M059J (cell line): ENCODE data around the gene ARHGAP40. TPM values are rescaled to one million over a fixed set of nuclear protein-coding genes. Genes with fewer than 3 reads are reported as not detected.
A peak's percentile ranks its signal among the peaks of the same experiment; 100 is the strongest.

Experiments used
- DNase-seq: peaks from one replicate; pipeline ENCODE4 v3.0.0-alpha.2; 2012; ENCODE audit warnings: low read depth
- total RNA-seq: library from RNA; depleted of rRNA; stranded (reverse); fragments of >200 nt; shearing (Covaris generic); gene quantifications from 2 replicates; pipeline ENCODE4 v1.2.3, GENCODE V29; 2014

ARHGAP40 gene
- total RNA-seq, 1 experiment from 2014 or later = 0.64 TPM

DNA sequence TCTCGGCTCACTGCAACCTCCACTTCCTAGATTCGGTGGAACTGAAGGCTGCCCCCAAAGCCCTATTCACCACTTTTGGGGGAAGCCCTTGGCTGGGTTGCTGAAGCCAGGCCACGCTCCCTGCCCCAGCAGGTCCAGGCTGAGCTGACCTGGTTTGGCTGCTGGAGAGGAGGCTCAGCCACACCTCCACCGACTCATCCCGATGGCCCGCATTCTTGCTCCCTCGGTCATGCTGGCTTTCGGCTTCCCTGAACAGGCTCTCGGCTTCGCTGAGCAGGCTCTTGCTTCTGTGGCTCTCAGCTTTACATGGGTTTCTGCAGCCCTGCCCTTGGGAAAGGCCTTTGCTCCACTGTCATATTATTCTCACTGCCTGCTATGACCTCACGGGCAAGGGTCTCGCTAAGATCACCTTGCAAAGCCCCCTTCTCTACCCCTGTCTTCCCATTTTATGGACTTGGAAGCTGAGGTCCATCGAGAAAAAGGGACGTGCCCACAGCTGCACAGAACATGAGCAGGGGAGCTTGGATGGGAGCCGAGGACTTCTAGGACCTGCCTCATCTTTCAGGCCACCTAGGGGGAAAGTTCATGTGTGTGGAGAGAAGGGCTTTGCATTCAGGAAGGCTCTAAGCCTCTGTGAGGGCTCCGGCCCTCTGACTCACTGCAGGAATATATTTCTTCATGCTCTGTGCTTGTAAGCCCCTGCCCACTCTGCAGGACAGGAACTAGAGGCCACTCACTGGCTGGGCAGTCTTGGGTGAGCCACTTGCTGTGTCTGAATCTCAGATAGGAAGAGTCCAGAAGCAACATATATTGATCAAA, 15.6 kb downstream of the ARHGAP40 start:
- DNase-seq = peak; percentile 86

DNA sequence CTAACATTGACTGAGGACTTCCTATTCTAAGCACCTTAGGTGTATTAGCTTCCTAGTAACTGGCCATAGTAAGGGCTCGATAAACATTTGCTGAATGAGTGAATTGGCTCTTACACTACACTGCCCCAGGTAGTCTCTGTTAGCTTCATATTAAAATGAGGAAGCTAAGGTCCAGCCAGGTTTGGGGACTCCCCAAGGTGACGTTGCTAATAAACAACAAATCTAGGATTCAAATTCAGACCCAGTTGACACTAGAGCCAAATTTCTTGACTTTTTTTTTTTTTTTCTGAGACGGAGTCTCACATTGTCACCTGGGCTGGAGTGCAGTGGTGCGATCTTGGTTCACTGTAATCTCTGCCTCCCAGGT, 16.2 kb downstream of the ARHGAP40 start:
- DNase-seq = no peak

DNA sequence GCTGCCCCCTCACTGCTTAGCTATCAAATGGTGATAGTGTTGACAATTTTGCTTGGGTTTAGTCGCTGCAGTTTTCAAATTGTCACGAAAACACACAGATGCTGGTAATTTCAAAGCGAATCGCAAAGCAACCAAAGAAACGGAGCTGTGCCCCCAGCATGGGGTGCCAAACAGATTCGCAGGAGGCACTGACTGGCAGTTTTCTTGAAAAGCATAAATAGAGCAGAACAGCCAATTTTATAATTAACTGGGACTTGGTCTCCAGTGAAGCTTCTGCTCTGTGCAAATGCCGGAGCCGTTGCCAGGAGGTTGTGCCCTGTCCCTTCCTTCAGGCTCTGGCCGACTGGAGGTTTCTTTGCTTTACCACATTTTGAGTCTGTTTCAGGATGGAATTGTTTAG, 18.8 kb downstream of the ARHGAP40 start:
- no peak for DNase-seq

DNA sequence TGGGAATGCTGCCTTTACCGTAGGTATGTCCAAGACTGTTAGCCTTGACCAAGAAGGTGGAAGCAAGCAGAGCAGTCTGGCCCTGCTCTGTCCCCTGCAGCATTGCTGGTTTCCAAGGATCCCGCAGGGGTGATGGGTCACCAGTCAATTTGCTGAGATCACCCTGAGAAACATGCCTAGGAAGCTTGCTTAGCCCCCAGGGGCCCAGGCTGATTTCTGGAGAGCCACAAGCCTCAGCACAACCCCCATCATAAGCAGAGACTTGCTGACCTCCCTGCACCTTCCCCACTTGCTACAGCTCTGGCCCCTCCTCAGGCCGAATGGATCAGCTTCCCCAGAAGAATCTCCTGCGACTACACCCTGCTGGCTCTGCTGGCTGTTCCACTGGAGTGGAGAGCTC, 21.5 kb downstream of the ARHGAP40 start:
- DNase-seq = peak; percentile 90

DNA sequence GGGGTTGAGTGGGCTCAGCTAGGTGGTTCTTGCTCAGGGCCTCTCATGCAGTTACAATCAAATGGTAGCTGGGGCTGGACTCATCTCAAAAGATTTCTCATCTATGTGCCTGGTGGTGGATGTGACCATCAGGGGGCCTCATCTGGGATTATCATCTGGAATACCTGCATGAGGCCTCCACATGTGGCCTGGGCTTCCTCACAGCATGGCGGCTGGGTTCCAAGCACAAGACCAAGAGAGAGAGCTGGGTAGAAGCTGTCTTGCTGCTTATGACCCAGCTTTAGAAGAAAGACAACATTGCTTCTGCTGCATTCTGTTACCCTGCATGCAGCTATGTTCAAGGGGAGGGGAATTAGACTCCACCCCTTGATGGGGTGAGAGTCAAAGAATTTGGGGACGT, 22.5 kb downstream of the ARHGAP40 start:
- no peak for DNase-seq

DNA sequence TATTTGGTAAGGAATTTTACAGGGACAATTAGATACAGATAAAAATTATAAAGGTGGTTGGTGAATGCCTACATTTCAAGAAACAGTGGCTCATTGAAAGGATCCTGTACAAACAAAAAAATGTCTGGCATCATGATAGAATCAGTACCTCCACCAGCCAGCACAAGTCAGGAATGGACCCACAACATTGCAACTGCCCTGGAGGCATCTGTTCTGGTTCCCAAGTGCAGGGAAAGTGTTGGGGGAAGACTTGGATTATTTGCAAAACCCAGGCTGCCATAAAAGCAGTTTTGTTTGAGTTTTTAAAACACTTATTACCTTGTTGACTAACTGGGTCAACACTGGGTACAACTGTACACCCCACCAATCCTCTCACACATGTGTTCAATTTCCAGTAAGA, 24.3 kb downstream of the ARHGAP40 start:
- DNase-seq = no peak

DNA sequence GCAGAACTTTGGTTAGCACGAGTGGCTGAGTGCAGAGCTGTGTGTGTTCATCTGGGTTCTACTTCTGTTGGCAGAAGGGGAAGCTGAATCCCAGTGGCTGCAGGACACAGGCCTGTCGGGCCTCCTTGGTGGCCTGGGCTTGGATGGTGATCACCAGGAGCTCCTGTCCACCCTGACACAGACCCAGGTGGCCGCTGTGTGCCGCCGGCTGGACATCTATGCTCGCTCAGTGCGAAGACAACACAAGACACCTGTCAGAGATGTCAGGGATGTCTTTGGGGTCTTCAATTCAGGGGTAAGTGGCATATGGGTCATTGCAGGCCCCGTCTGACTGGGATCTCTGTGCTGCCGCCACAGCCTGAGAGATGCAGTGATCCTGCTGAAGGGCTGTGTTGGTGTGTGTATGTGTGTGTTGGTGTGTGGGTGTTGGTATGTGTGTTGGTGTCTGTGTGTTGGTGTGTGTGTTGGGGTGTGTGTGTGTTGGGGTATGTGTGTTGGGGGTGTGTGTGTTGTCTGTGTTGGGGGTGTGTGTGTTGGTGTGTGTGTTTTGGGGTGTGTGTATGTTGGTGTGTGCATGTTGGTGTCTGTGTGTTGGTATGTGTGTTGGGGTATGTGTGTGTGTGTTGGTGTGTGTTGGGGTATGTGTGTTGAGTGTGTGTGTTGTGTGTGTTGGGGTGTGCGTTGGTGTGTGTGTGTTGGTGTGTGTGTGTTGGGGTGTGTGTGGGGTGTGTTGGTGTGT, 25.5 kb downstream of the ARHGAP40 start:
- no peak for DNase-seq

DNA sequence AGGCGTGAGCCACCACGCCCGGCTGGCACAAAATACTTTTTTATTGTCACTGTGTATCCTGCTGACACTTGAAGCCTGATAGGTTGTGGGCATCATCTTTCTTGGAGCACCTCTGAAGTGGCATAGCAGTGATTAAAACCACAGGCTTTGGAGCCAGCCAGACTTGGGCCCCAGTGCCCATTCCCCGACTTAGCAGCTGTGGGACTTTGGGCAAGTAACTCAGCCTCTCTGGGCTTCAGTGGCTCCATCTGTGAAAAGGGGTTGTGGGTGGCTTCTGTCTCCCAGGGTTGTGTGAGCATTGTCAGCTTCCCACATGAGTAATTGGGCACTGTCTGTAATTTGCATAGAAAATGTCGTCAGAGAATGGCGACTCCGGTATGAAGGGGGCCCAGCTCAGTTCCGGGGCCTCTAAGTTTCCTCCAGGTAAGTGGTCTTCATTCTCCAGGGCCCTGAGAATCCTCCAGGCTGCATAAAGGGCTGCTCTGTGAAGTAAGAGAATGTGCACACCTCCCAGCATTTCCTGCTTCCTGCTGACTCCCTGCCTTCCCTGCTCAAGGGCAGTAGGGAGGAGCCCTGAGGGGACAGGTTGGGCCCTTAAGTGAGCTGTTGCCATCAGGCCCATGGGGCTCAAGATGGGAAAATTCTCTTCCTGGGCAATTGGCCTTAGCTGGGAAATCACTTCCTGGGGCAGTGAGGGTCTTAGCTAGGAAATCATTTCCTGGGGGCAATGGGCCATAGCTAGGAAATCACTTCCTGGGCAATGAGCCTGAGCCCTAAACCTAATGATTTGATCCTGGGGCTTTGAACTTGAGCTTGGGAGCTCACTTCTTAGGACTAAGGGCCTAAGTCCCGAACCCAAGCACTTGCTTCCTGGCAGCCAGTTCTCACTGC, 27.2 kb downstream of the ARHGAP40 start:
- DNase-seq = peak; percentile 50

DNA sequence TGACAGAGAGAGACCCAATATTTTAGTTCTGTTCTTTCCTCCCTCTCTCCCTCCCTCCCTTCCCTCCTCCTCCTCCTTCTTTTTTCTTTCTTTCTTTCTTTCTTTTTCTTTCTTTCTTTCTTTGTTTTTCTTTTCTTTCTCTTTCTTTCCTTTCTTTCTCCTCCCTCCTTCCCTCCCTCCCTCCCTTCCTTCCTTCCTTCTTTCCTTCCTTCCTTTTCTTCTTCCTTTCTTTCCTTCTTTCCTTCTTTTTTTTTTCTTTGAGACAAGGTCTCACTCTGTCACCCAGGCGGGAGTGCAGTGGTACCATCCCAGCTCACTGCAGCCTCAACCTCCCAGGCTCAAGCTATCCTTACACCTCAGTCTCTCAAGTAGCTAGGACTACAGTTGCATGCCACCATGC, 28.4 kb downstream of the ARHGAP40 start:
- DNase-seq = no peak

DNA sequence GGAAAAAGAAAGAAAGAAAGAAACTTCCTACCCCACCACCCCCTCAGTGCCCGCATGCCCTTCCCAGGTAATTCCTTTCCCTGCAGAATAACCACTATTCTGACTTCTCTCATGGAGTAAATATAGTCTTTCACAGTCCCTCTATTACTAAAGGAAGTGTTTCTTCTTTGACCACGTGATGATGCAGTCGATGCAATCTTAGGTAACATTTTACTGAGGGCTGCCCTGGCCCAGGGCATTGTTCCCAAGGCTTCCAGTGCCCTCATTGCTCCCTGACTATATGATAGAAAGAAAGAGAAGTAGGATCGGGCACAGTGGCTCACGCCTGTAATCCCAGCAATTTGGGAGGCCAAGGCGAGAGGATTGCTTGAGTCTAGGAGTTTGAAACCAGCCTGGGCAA, 29.1 kb downstream of the ARHGAP40 start:
- no peak for DNase-seq

DNA sequence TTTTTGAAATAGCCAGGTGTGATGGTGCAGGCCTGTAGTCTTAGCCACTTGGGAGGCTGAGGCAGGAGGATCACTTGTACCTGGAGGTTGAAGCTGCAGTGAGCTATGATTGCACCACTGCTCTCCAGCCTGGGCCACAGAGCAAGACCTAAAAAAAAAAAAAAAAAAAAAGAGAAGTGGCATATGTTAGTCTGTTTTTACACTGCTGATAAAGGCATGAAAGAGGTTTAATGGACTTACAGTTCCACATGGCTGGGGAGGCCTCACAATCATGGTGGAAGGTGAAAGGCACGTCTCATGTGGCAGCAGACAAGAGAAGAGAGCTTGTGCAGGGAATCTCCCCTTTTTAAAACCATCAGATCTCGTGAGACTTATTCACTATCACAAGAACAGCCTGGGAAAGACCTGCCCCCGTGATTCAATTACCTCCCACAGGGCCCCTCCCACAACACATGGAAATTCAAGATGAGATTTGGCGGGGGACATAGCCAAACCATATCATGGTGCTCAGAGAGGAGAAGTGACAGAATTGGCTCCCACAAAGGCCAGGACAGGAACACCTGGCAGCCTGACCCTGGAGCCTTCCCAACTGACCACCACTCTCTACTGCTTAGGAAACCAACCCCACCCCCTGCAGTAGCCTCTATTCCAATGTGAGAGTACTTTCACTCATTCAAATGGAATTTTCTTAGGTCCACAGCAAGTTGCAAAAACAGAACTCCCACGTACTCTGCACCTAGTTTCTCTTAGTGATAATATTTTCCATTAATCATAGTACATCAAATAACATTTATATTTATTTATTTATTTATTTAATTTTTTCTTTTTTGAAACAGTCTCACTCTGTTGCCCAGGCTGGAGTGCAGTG, 29.8 kb downstream of the ARHGAP40 start:
- peak; percentile 55 for DNase-seq

DNA sequence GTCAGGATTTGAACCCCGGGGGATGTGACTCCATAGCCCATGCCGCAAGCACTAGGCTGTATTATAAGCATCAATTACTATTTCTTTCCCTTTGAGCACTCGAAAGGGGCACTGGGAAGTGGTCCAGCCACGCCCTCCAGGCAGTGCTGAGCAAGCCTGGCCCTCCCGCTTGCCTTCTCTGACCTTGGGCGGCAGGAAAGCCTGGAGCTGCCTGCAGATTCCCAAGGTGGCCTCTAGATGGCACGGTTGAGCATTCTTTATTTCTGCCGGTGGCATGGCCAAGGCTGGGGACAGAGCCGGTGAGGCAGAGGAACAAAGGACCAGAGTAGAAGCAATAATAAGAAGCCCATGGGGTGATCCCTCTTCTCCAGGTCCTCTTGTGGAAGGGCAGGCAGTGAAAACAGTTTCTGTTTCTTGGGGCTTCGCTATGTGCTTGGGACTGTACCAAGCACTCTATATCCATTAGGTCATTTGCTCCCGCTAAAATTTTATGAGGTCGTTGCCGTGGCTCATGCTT, 32.0 kb downstream of the ARHGAP40 start:
- peak; percentile 66 for DNase-seq

DNA sequence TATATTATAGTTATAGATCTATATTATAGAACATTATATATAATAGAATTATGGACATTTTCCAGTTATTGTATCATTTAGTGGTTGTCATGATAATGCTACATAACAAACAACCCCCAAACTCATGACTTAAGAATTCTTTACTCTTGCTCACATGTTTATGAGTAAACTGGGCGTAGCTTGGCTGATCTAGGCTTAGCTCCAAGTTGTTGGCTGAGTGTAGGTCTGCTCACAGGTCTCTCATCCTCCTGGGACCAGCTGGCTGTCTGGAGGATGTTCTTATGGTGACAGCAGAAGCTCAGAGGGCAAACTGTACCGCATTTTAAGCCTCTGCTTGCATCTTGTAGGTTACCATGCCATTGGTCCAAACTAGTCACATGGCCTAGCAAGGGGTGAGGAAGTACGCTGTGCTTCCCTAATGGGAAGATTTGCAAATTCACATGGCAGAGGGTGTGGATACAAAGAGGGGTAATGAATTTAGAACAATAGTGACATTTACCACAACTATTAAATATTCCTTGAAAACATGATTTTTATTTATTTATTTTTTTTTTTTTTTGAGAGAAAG, 34.2 kb downstream of the ARHGAP40 start:
- DNase-seq = peak; percentile 73

DNA sequence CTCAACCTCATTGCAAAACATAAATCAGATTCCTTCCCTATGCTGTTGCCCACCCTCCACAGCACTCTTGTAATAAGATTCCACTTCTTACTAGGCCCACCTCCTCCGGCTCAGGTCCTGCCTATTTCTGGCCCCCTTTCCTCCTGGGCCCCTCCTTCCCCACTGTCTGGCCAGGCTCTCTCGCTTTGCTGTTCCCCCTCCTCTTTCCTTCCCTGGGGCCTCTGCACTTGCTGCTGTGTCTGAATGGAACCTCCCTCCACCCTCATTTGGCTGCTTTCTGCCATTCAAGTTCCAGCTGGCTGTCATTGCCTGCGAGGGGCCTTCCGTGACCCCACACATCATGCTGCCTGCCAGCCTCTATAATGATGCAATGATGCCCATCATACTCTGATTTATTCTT, 38.9 kb downstream of the ARHGAP40 start:
- no peak for DNase-seq

DNA sequence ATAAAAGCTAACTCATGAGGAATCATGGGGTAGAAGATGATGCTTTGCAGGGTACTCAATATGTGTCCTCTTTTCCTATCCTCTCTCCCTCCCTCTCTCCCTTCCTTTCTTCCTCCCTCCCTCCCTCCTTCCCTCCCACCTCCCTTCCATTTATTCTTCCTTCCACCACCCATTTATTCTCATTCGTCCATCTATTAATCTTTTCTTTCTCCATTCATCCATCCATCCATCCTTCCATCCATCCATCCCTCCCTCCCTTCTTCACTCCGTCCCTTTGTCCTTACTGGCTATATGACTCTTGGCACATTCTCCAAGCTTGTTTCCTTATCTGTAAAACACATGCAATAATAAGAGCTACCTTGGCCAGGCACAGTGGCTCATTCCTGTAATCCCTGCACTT, 40.9 kb downstream of the ARHGAP40 start:
- no peak for DNase-seq

DNA sequence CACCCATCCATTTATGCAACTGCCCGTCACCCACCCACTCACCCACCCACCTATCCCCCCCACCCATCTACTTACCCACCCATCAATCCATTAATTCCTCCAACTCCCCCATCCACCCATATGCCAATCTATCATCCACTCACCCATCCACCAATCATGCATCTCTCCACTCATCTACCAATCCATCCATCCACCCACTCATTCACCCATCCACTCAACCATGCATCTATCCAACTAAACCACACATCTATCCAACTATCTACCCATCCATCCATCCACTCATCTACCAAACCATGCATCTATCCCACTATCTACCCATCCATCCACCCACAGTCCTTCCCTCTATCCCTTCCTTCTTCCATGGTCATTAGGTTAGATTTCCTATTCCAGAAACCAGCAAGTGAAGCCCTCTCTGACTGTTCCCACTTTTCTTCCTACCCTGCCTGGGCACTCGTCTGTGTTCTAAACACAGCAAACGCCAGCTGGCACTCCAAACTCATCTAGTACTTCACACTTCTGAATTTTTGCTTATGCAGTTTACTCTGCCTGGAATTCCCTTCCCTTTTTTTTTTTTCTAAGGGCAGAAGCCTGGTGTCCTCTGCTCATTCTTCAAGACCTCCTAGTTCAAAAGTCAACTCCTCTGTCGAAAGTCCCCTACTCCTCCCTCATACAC, 43.1 kb downstream of the ARHGAP40 start:
- DNase-seq = no peak

DNA sequence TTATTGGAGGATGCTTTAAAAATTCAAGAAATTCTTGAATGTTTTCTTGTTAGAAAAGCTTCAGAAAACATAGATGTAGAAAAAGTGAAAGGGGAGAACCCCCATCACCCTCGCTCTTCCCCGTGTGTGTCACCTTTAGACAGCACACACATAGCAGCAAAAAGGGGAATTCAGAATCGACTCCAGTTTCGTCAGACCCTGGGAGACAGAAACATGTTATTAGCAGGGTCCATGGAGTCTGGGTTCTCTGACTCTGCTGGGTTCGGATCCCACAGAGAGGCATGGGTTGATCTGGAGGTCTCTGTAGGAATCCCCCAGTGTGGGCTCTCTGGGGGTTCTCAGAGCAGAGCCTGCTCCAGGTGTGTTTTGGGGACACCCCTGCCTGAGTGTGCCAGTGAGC, 43.7 kb downstream of the ARHGAP40 start:
- no peak for DNase-seq

DNA sequence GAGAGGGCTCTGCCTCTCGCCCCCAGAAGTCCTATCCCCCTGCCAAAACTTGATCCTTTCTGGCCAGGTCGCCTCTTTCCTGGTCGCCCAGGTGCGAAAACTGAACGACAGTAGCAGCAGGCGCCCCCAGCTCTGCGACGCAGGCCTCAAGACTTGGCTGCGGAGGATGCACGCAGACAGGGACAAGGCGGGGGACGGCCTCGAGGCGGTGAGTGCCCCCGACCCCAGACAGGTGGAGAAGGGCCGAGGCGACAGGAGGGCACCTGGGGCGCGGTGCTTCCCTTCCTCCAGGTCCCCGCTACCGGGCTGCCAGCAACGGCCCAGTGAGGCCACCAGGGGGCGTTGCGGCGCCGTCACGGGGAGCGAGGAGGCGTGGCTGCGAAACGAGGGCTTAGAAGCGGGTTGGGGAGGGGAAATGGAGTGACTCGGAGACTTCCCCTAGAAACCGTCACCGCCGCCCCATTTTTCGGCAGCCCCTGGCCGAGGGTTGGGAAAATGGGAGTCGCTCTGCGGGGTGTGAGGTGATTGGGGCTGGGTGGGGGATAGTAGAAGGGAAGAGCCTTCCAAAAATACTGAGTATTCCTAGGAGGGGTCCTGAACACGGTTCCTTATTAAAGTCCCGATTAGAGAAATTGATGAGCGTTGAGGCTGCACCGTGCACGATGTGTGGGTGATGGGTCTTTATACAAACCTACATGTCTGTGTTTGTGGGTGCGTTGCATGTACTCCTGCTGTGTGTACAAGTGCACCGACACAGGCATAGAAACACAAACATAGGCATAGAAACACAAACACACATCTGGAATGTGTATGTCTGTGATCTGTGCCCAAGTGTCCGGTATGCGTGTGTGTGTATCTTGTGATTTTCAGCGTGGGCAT, 44.6 kb downstream of the ARHGAP40 start:
- peak; percentile 70 for DNase-seq

DNA sequence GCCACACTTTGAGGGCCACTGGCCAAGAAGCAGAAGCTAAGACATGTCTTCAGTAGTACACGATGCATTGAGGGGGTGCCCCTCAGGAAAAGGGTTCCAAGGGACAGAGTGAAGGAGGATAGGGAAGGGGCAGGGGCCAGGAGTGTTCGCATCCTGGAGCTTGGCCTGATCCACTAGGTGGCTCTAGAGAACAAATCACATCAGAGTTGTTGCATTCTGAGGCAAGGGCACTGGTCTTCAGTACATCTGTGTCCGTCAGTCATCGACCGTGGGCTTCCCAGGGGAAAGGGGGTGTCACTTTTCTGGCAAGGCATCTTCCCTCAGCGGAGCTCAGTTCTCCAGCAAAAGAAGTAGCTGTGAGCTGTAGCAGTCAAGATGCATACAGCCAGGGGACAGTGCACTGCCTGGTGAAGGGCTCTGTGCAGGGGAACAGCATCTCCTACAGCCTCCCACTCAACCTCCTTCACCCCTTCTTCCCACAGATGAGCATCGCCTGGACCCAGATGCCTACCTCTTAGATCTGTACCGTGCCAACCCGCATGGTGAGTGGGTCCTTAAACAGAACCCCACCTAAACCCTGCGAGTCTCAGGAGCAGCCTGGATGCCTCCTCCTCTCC, 47.8 kb downstream of the ARHGAP40 start:
- DNase-seq = peak; percentile 43
